ENCODE results near the gene GLT8D2. TPM values are rescaled to one million over a fixed set of nuclear protein-coding genes. Genes with fewer than 3 reads are reported as not detected.

GLT8D2 gene
- total RNA-seq, 4 donors from 2014 or later = 8.1 to 31.6 (median 13.8) TPM

DNA sequence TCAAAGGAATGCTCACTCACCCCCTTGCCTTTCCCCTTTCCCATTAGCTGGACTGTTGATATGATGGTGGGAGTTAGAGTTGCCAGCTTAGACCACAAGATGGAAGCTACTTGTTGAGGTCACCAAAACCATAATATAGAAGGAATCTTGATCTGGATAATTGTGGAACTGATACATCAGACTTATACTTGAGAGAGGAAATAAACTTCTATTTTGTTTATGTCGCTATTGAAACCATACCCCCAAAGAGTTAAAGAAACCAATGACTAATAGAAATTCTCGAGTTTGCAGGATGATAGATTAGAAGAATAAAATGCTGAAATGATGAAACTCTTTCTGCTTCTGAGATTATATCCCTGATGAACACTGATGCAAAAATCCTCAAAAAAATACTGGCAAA is 46.4 kb downstream of the GLT8D2 start:
- TF ChIP-seq, protein P1, sequence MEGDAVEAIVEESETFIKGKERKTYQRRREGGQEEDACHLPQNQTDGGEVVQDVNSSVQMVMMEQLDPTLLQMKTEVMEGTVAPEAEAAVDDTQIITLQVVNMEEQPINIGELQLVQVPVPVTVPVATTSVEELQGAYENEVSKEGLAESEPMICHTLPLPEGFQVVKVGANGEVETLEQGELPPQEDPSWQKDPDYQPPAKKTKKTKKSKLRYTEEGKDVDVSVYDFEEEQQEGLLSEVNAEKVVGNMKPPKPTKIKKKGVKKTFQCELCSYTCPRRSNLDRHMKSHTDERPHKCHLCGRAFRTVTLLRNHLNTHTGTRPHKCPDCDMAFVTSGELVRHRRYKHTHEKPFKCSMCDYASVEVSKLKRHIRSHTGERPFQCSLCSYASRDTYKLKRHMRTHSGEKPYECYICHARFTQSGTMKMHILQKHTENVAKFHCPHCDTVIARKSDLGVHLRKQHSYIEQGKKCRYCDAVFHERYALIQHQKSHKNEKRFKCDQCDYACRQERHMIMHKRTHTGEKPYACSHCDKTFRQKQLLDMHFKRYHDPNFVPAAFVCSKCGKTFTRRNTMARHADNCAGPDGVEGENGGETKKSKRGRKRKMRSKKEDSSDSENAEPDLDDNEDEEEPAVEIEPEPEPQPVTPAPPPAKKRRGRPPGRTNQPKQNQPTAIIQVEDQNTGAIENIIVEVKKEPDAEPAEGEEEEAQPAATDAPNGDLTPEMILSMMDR (IDR thresholded peaks at IDR 0.05) = no peak
- ATAC-seq (ENCODE audit: low FRiP score) (no peak), DNase-seq (ENCODE audit: low spot score) (no peak)

DNA sequence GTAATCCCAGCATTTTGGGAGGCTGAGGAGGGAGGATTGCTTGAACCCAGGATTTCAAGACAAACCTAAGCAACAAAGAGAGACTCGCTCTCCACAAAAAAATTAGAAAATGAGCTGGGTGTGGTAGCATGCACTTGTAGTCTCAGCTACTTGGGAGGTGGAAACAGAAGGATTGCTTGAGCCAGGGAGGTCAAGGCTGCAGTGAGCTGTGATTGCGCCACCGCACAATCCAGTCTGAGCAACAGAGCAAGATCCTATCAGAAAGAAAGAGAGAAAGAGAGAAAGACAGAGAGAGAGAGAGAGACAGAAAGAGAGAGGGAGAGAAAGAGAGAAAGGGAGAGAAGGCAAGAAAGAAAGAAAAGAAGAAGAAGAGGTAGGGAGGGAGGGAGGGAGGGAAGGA is 47.3 kb downstream of the GLT8D2 start:
- ATAC-seq (ENCODE audit: low FRiP score) = no peak
- DNase-seq (ENCODE audit: low spot score) = no peak
- TF ChIP-seq, protein P1 (IDR thresholded peaks at IDR 0.05) = no peak

DNA sequence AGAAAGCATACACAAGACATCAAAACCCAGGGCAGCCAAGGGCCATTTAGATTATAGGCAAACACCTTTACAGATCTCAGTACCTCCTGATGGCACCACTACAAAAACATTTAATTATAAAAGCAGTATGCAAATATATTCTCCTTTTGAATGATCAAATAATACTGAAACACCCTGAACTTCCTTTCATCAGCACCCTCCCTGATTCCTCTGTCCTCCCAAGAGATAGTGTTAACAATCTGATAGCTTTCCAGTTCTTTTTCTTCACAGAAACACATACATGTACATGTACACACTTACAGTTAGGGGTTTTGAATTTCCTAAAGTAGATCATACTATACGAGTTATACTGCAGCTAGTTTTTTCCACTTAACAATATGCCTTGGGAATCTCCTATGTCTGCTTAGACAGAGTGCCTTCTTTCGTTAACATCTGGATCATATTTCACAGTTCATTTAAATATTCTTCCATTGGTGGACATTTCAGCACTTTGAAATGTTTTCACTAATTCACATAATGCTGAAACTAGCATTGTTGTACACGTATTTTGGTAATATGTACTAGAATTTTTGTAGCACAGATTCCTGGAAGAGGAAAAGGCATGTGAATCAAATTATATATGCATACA is 49.1 kb downstream of the GLT8D2 start:
- no peak for ATAC-seq (ENCODE audit: low FRiP score)
- DNase-seq (ENCODE audit: low spot score) = no peak
- TF ChIP-seq, protein P1 (IDR thresholded peaks at IDR 0.05) = no peak

DNA sequence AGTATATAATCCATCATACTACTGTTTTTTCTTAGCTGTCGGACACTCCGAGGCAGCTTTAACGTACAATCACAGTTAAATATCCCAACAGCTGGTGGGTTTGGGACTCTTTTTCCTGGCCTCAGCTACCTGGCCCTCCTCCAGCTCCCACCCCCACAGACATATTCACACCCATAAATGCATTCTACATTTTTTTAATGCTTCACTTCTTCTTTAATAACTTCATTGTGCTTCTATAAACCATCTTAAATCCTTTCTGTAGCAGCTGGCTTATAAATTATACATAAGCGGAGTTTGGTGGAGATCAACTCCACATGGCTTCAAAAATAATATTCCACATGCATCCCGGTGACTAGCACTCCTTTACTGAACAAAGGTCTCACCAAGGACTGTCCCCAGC is 51.0 kb downstream of the GLT8D2 start:
- DNase-seq (ENCODE audit: low spot score) (no peak), ATAC-seq (ENCODE audit: low FRiP score) (no peak)
- TF ChIP-seq, protein P1 (IDR thresholded peaks at IDR 0.05) = no peak

DNA sequence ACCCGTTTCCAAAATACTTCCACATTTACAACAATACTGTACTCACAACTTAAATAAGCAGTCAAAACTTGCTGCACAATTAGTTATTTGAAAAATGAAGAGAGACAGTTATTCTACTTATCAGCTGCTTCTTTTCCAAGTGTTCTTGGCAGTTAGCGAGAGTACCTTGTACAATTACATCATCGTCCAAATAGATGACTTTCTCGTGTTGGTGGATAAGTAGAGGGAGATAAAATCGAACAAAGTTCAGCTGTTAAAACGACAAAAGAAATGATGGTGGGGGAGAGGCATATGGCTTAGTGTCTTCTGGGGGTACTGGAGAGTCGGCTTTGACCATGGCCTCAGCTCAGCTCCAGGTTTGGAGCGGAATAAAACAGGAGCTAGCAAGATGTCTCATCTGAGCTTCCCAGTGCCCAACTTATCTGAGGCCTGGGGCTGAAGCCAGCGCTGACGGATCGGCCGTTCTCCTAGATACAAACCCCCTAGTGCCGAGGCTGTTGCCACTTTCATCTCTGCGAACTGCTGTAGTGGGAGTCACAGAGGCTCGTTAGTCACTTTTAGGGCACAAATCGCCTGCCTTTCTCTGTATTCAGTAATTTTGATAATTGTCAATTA is 52.6 kb downstream of the GLT8D2 start:
- ATAC-seq (ENCODE audit: low FRiP score) (peak; percentile 91), DNase-seq (ENCODE audit: low spot score) (no peak)

DNA sequence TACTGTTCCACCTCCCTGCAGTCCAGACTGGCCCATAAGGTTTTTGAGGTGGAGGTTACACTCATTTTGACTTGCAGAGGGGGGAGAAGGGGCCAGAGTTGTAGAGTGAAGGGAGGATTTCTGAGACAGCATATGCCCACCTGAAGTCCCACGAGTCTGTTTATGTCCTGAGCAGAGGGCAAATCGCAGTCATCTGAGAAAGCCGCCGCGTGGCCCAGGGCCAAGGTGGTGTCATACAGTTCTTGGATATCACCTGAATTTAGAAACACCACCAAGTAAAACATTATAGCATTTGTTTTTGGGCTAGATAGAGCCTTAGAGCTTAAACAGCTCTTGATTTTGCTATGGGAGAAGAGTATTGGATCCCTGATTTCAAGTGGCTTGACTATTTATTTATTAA is 53.4 kb downstream of the GLT8D2 start:
- DNase-seq (ENCODE audit: low spot score) (no peak), ATAC-seq (ENCODE audit: low FRiP score) (no peak)
- TF ChIP-seq, protein P1 (IDR thresholded peaks at IDR 0.05) = no peak

More for the DNA sequence above, 52.6 kb downstream of the GLT8D2 start:
- TF ChIP-seq, protein P1 (IDR thresholded peaks at IDR 0.05) = no peak

DNA sequence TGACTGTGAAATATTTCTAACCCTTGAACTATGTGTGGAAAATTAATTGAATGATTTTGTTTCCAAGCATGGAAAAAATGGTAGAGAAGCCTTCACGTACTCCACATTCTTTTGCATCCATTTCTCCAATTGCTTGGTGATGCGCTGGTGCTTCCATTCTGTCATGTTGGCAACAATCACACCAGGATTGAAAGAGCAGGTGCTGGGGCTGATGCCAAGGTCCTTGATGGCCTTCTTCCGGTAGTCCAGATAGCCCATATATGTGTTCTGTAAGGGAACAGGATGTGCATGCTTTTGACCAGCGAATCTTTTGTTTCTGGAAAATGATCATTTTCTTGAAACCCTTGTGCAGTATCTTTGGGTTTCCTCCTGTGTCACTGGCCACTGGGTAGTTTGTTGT is 55.8 kb downstream of the GLT8D2 start:
- DNase-seq (ENCODE audit: low spot score) = no peak
- ATAC-seq (ENCODE audit: low FRiP score) = no peak
- TF ChIP-seq, protein P1 (IDR thresholded peaks at IDR 0.05) = no peak

Data from omental fat pad (tissue), 4 donors.